Rectal smooth muscle tissue (tissue), 1 donor: ENCODE data around the gene TENM3.

Experiments used
- H3K27ac ChIP-seq: one replicate; pipeline ENCODE4 v1.7.0; 2013; ENCODE audit warnings: low read depth, low read length, inconsistent platforms
- H3K27me3 ChIP-seq: one replicate; pipeline ENCODE4 v1.7.0; 2013; ENCODE audit warnings: low read length; ENCODE audit not compliant: control insufficient read depth, insufficient read depth
- H3K36me3 ChIP-seq: one replicate; pipeline ENCODE4 v1.7.0; 2013; ENCODE audit warnings: low read length; ENCODE audit not compliant: control insufficient read depth, insufficient read depth
- H3K4me1 ChIP-seq: one replicate; pipeline ENCODE4 v1.7.0; 2013; ENCODE audit warnings: low read length; ENCODE audit not compliant: control insufficient read depth, insufficient read depth
- H3K4me3 ChIP-seq: one replicate; pipeline ENCODE4 v1.7.0; 2013; ENCODE audit warnings: low read length
- H3K9ac ChIP-seq: one replicate; pipeline ENCODE4 v1.7.0; 2013; ENCODE audit warnings: low read length

TENM3 gene

GRCh38 chr4:182766857-182767250, 523.7 kb downstream of the TENM3 start:
- Histone ChIP-seq H3K27ac (peak overlapping the region; percentile 57), H3K36me3 (no peaks in the 10 kb centered on the region), H3K4me3 (no peak overlapping the region), H3K4me1 (peaks cover 7% of the 10 kb centered on the region), H3K27me3 (no peaks in the 10 kb centered on the region), H3K9ac (no peak overlapping the region)

DNA sequence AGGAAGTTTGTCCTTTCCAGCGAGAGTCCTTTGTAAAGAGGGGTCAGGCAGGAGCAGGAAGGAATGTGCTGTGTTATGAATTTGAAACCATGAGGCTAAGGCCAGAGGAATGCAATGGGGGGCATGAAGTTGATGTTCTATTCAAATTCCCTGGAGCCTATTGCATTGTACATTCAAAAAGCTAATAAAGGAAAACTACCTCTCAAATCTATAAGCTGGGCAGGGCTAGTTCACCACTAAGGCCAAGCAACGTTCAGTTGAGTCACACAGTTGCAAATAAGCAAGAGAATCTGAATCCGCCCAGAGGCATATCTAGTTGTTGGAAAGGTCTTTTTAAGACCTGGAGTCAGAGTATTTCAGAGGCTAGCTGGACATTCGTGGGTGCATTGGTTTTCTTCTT, 525.6 kb downstream of the TENM3 start:
- Histone ChIP-seq H3K27me3 (no peaks in the 10 kb centered on the region), H3K27ac (no peak overlapping the region), H3K36me3 (no peaks in the 10 kb centered on the region), H3K9ac (no peak overlapping the region), H3K4me1 (peaks cover 7% of the 10 kb centered on the region), H3K4me3 (no peak overlapping the region)

DNA sequence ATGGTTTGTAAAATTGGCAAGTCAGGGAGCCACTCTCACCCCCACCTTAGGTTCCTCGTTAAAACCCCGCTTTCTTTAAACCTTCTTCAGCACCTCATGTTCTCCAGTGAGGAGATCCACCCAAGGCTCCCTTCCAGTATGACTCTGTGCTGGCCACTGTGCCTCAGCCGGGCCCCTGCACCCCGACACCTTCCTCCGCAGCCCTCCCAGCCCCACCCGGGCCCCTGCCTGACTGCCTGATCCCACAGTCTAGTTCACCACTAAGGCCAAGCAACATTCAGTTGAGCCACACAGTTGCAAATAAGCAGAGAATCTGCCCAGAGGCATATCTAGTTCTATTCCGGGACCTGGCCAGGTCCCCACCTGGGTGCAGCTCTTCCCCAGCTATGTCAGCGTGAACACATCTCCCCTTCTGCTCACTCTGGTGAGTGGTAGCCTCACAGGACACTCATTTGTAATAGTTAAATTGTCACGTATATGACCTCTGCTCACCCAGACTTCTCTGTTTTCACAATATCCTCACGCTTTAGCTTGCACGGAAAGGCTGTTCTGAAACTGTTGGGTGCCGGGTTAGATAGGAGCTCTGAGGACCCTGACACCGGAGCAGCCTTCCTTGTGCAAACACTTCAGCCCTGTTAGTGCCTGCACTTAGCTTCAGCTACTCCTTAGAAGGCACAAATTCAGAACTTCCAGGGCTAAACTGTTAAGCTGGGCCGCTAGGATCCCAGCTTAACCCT, 527.2 kb downstream of the TENM3 start:
- Histone ChIP-seq H3K36me3 (no peaks in the 10 kb centered on the region), H3K27ac (no peak overlapping the region), H3K4me3 (no peak overlapping the region), H3K9ac (no peak overlapping the region), H3K4me1 (peaks cover 7% of the 10 kb centered on the region), H3K27me3 (no peaks in the 10 kb centered on the region)

GRCh38 chr4:182770996-182771514, 527.9 kb downstream of the TENM3 start:
- H3K36me3 ChIP-seq: no peaks in the 10 kb centered on the region
- H3K4me1 ChIP-seq: peaks cover 7% of the 10 kb centered on the region
- H3K27me3 ChIP-seq: no peaks in the 10 kb centered on the region
- H3K9ac ChIP-seq: no peak overlapping the region
- no peak overlapping the region for H3K27ac ChIP-seq
- no peak overlapping the region for H3K4me3 ChIP-seq

DNA sequence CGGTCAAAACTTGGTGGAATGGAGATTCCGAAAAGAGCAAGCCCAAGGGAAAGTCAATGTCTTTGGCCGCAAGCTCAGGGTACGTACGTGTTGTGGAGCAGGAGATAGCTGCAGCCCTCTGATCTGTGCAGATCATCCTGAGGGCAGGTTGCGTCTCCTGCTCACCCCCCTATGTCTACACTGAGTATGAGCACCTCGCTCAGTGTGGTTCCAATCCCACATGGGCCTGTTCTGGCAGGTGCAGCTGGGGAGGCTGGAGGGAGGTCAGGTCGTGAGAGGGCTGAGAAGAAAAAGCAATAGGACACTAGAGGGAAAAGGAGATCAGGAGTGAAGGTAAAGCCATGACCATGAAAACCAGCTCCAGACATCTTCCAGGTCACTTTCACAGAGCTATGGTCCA, 531.9 kb downstream of the TENM3 start:
- H3K9ac ChIP-seq: no peak overlapping the region
- no peak overlapping the region for H3K4me3 ChIP-seq
- H3K27me3 ChIP-seq: no peaks in the 10 kb centered on the region
- no peak overlapping the region for H3K27ac ChIP-seq
- H3K4me1 ChIP-seq: no peaks in the 10 kb centered on the region
- no peaks in the 10 kb centered on the region for H3K36me3 ChIP-seq

DNA sequence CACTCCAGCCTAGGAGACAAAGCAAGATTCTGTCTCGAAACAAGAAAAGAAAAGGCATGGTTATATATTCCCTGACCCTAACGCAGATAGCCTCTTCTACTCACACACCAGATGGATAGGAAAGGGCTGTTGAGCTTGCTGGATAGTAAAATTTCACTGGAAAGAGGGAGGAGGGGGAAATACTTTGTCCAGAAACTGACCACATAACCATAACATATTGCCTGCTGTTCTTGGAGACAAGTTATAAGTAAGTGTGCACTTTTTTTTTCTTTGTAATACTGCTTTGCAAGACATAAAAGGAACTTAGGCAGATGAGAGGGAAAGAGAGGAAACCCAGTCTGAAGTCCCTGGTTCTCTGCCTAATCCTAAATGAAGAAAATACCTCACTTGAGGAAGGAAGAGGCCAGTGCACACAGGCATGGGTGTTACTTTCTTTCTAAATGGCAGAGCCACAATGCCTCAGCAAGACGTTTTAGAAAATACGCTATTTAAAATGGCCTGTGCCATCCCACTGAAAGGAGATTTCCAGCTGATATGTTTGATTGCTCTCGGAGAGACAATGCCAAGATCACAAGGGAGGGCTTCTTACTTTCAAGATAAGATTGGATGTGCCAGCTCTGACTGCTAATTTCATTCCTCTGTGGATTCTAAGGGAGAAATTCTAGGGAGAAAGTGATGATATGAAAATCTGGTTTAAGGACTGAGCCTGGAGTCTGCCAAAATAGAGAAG, 533.3 kb downstream of the TENM3 start:
- no peaks in the 10 kb centered on the region for H3K27me3 ChIP-seq
- no peak overlapping the region for H3K4me3 ChIP-seq
- H3K27ac ChIP-seq: no peak overlapping the region
- no peaks in the 10 kb centered on the region for H3K36me3 ChIP-seq
- no peak overlapping the region for H3K9ac ChIP-seq
- H3K4me1 ChIP-seq: no peaks in the 10 kb centered on the region

- H3K27ac ChIP-seq: no peak overlapping the region
- no peaks in the 10 kb centered on the region for H3K36me3 ChIP-seq
- H3K4me3 ChIP-seq: no peak overlapping the region
- H3K27me3 ChIP-seq: no peaks in the 10 kb centered on the region
- H3K9ac ChIP-seq: no peak overlapping the region
- H3K4me1 ChIP-seq: no peaks in the 10 kb centered on the region
Observed at GRCh38 chr4:182778222-182778982, 535.2 kb downstream of the TENM3 start.

- no peak overlapping the region for H3K9ac ChIP-seq
- no peaks in the 10 kb centered on the region for H3K36me3 ChIP-seq
- H3K27ac ChIP-seq: no peak overlapping the region
- H3K4me3 ChIP-seq: no peak overlapping the region
- no peaks in the 10 kb centered on the region for H3K4me1 ChIP-seq
- H3K27me3 ChIP-seq: no peaks in the 10 kb centered on the region
Observed at GRCh38 chr4:182786991-182787390, 543.8 kb downstream of the TENM3 start.

DNA sequence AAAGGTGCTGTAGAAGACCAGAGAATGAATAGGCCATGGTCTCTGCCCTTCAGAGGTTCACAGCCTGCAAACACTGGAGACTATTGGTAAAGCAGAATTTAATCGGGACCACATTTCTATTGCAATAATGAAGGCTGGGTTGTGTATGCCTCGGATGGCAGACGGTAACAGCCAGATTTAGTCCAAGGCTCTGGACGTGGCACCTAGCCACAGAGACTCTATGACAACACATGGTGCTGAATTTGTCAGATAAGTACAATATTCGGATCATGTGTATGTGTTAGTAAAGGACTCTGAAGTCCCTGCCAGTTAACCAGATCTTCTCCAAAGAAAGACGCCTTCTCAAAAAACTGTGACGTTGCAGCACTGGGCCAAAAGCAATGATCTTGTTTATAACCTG, 545.0 kb downstream of the TENM3 start:
- Histone ChIP-seq H3K27me3 (no peaks in the 10 kb centered on the region), H3K4me3 (no peak overlapping the region)

DNA sequence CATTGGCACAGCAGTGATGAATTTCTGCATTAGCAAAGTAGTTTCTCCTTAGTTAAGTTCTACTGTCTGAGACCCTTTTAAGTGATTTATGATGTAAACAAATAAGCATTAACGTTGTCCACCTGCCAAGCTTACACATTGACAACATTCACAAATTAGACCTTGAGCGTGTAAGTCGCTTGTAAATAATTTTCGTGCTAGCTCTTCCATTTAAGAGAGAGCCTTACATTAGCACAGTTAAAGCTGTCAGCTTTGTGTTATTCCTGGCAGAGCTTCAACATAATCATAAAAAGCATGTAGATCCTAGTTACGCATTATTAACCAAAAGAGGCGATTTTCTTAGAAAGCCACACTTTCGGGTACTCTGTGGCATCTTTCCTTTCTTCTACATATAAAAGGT, 546.3 kb downstream of the TENM3 start:
- Histone ChIP-seq H3K27me3 (no peaks in the 10 kb centered on the region), H3K36me3 (no peaks in the 10 kb centered on the region), H3K27ac (no peak overlapping the region), H3K4me3 (no peak overlapping the region), H3K9ac (no peak overlapping the region), H3K4me1 (no peaks in the 10 kb centered on the region)

More for the DNA sequence above, 545.0 kb downstream of the TENM3 start:
- H3K27ac ChIP-seq: no peak overlapping the region
- no peaks in the 10 kb centered on the region for H3K4me1 ChIP-seq
- H3K36me3 ChIP-seq: no peaks in the 10 kb centered on the region
- no peak overlapping the region for H3K9ac ChIP-seq

GRCh38 chr4:182795446-182796238, 552.4 kb downstream of the TENM3 start:
- Histone ChIP-seq H3K4me1 (no peaks in the 10 kb centered on the region), H3K9ac (no peak overlapping the region), H3K36me3 (peaks cover 3% of the 10 kb centered on the region), H3K27ac (no peak overlapping the region), H3K27me3 (no peaks in the 10 kb centered on the region), H3K4me3 (no peak overlapping the region)
